HepG2 (cell line): ENCODE data around the gene ATG2A. TPM values are rescaled to one million over a fixed set of nuclear protein-coding genes. Genes with fewer than 3 reads are reported as not detected.
A peak's percentile ranks its signal among the peaks of the same experiment; 100 is the strongest.

Source experiments
- AGO2 ChIP-seq: fragments of 200-400 bp; formaldehyde crosslinking; optimal IDR thresholded peaks from 2 replicates; pipeline ENCODE3; 2017; ENCODE audit warnings: mild to moderate bottlenecking, low read depth, low read length, moderate library complexity
- ASH2L ChIP-seq: fragments of 300-600, 200-600 bp; sonication (generic); IDR thresholded peaks from 2 replicates; pipeline ENCODE4 v1.7.0; 2017; ENCODE audit warnings: low read depth, mild to moderate bottlenecking, moderate library complexity, mixed read lengths, low read length; ENCODE audit not compliant: insufficient read length
- CHD4 ChIP-seq: fragments of 200-600 bp; sonication (generic); IDR thresholded peaks from 2 replicates; pipeline ENCODE4 v1.7.0; 2017; ENCODE audit warnings: mild to moderate bottlenecking, low read length, borderline replicate concordance
- CREBL2 ChIP-seq: sonication (generic); formaldehyde crosslinking; IDR thresholded peaks from 2 replicates; pipeline ENCODE4 v1.8.1; 2023; ENCODE audit warnings: missing genetic modification reagents, mild to moderate bottlenecking, borderline replicate concordance
- E2F5 ChIP-seq: sonication (generic); formaldehyde crosslinking; conservative IDR thresholded peaks from 2 replicates; pipeline ENCODE4 v1.4.0; 2020; ENCODE audit warnings: missing genetic modification reagents
- ELF1 ChIP-seq: sonication (generic); formaldehyde crosslinking; IDR thresholded peaks from 2 replicates; pipeline ENCODE4 v1.4.0; 2020; ENCODE audit warnings: missing genetic modification reagents
- GRHL1 ChIP-seq: sonication (generic); formaldehyde crosslinking; conservative IDR thresholded peaks from 2 replicates; pipeline ENCODE4 v1.8.0; 2022; ENCODE audit warnings: missing genetic modification reagents
- GZF1 ChIP-seq: sonication (generic); formaldehyde crosslinking; IDR thresholded peaks from 2 replicates; pipeline ENCODE4 v1.5.1; 2020; ENCODE audit warnings: mild to moderate bottlenecking, missing genetic modification reagents
- HOXA9 ChIP-seq: sonication (generic); formaldehyde crosslinking; IDR thresholded peaks from 2 replicates; pipeline ENCODE4 v1.8.1; 2022; ENCODE audit warnings: missing genetic modification reagents, mild to moderate bottlenecking, moderate library complexity, borderline replicate concordance
- ISL2 ChIP-seq: sonication (generic); formaldehyde crosslinking; IDR thresholded peaks from 2 replicates; pipeline ENCODE4 v1.5.0; 2020; ENCODE audit warnings: missing genetic modification reagents
- MYNN ChIP-seq: sonication (generic); formaldehyde crosslinking; IDR thresholded peaks from 2 replicates; pipeline ENCODE4 v1.4.0; 2020; ENCODE audit warnings: mild to moderate bottlenecking, low read depth, missing genetic modification reagents
- SCMH1 ChIP-seq: sonication (generic); formaldehyde crosslinking; IDR thresholded peaks from 2 replicates; pipeline ENCODE4 v1.9.0; 2021; ENCODE audit warnings: missing genetic modification reagents, mild to moderate bottlenecking, borderline replicate concordance
- SIN3A ChIP-seq: IDR thresholded peaks from 2 replicates; pipeline ENCODE4 v1.6.1; 2011; ENCODE audit warnings: low read depth, mild to moderate bottlenecking, control low read depth, low read length, borderline replicate concordance
- STAG1 ChIP-seq: sonication (generic); formaldehyde crosslinking; IDR thresholded peaks from 2 replicates; pipeline ENCODE4 v1.4.0; 2020; ENCODE audit warnings: missing genetic modification reagents
- TBX2 ChIP-seq: sonication (generic); formaldehyde crosslinking; IDR thresholded peaks from 2 replicates; pipeline ENCODE4 v1.5.0; 2020; ENCODE audit warnings: missing genetic modification reagents, mild to moderate bottlenecking, borderline replicate concordance
- TMF1 ChIP-seq: sonication (generic); formaldehyde crosslinking; IDR thresholded peaks from 2 replicates; pipeline ENCODE4 v1.8.1; 2022; ENCODE audit warnings: low read depth, missing genetic modification reagents
- ZFY ChIP-seq: sonication (generic); formaldehyde crosslinking; IDR thresholded peaks from 2 replicates; pipeline ENCODE4 v1.4.0; 2020; ENCODE audit warnings: missing genetic modification reagents
- ZNF496 ChIP-seq: sonication (generic); formaldehyde crosslinking; IDR thresholded peaks from 2 replicates; pipeline ENCODE4 v1.8.1; 2023; ENCODE audit warnings: mild to moderate bottlenecking, moderate library complexity, missing genetic modification reagents; ENCODE audit not compliant: insufficient replicate concordance
- ZNF615 ChIP-seq: sonication (generic); formaldehyde crosslinking; IDR thresholded peaks from 2 replicates; pipeline ENCODE4 v1.5.0; 2020; ENCODE audit warnings: mild to moderate bottlenecking, missing genetic modification reagents, borderline replicate concordance
- ZNF629 ChIP-seq: sonication (generic); formaldehyde crosslinking; conservative IDR thresholded peaks from 2 replicates; pipeline ENCODE4 v1.5.0; 2020; ENCODE audit warnings: missing genetic modification reagents
- ZNF776 ChIP-seq: sonication (generic); formaldehyde crosslinking; IDR thresholded peaks from 2 replicates; pipeline ENCODE4 v1.4.0; 2020; ENCODE audit warnings: mild to moderate bottlenecking, missing genetic modification reagents
- polyA plus RNA-seq, 8 experiments: library from polyadenylated mRNA; depleted of rRNA in 3 of 8; stranded (reverse) in 7 of 8; unstranded in 1 of 8; fragments of >200 nt; fragmentation: Illumina TruSeq in 4 of 8; extraction: Trizol in 4 of 8; gene quantifications; 2 replicates each; pipeline versions ENCODE4 v1.2.1 to v1.2.3, GENCODE V29; 2011 to 2016; ENCODE audit warnings: low read depth in 4 of 8, missing spikeins in 1 of 8, mixed read lengths in 1 of 8; ENCODE audit not compliant: insufficient read depth in 1 of 8
- total RNA-seq, 5 experiments: library from RNA; depleted of rRNA; stranded (reverse); fragments of >200 nt; fragmentation: Illumina TruSeq; extraction: Trizol; gene quantifications; 2 replicates each; pipeline ENCODE4 v1.2.3, GENCODE V29; 2016; ENCODE audit warnings: low read depth in 1 of 5
- TF ChIP-seq, protein P1 (sequence below): sonication (generic); formaldehyde crosslinking; IDR thresholded peaks from 2 replicates; pipeline ENCODE4 v1.5.0; 2020; ENCODE audit warnings: mild to moderate bottlenecking, missing genetic modification reagents
- TF ChIP-seq, protein P2 (sequence below): sonication (generic); formaldehyde crosslinking; IDR thresholded peaks from 2 replicates; pipeline ENCODE4 v1.8.1; 2022; ENCODE audit warnings: mild to moderate bottlenecking, missing genetic modification reagents

Gene ATG2A
- total and polyA plus RNA-seq, 2 of the 13 experiments (the other 11 are each of a cell fraction or from before 2014, with no cell fraction given) = 6.7 to 8.0 TPM

DNA sequence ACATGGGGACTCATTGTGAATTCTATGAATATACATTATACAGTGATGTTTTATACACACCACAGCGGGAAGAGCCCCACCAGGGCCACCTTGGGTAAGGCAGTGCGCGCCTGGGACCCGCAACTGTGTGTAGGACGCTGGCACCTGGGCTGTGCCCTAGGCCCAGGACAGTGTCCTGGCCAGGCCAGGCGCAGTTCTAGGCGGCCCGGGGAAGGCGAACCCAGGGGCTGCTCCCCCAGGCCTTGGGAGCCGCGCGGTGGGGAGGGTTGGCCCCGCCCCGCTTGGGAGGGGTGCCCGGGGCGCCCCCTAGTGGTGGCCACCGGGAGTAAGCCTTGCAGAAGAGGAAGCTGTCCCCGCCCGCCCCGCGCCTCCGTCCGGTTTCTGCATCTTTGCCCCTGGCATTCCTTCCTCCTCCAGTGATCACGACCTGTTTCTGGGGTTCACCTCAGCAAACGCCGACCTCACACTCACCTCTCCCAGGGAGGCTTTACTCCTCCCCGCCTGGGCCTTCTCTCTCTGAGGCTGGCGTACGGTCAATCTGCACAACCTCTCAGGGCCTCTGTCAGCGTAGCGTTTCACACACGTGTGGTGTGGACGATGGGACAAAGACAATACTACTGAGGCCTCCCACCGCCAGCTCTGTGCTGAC lies 29.1 kb downstream of the ATG2A start (continued):
- TF ChIP-seq TMF1 (no peak), ZNF629 (CRISPR knock-in tag) (peak; percentile 55), CHD4 (no peak), ZFY (CRISPR knock-in tag) (peak; percentile 64), ASH2L (no peak), ZNF496 (CRISPR knock-in tag) (no peak), ISL2 (CRISPR knock-in tag) (peak; percentile 83), STAG1 (peak; percentile 41), SCMH1 (no peak), GZF1 (CRISPR knock-in tag) (no peak), ZNF776 (peak; percentile 84; the same call in 1 of the 2 replicates), ZNF615 (CRISPR knock-in tag) (0 out of 2 replicates have a peak, but pooled peaks have one; percentile 15), MYNN (CRISPR knock-in tag) (no peak), CREBL2 (CRISPR knock-in tag) (no peak), HOXA9 (CRISPR knock-in tag) (no peak), SIN3A (0 out of 2 replicates have a peak, but pooled peaks have one; percentile 36), ELF1 (CRISPR knock-in tag) (peak; percentile 50), AGO2 (peak; percentile 99), E2F5 (CRISPR knock-in tag) (no peak), GRHL1 (CRISPR knock-in tag) (no peak), TBX2 (CRISPR knock-in tag) (peak; percentile 44; the same call in 1 of the 2 replicates)
- TF ChIP-seq, protein P1, sequence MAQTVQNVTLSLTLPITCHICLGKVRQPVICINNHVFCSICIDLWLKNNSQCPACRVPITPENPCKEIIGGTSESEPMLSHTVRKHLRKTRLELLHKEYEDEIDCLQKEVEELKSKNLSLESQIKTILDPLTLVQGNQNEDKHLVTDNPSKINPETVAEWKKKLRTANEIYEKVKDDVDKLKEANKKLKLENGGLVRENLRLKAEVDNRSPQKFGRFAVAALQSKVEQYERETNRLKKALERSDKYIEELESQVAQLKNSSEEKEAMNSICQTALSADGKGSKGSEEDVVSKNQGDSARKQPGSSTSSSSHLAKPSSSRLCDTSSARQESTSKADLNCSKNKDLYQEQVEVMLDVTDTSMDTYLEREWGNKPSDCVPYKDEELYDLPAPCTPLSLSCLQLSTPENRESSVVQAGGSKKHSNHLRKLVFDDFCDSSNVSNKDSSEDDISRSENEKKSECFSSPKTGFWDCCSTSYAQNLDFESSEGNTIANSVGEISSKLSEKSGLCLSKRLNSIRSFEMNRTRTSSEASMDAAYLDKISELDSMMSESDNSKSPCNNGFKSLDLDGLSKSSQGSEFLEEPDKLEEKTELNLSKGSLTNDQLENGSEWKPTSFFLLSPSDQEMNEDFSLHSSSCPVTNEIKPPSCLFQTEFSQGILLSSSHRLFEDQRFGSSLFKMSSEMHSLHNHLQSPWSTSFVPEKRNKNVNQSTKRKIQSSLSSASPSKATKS (CRISPR knock-in tag) = no peak
- TF ChIP-seq, protein P2, sequence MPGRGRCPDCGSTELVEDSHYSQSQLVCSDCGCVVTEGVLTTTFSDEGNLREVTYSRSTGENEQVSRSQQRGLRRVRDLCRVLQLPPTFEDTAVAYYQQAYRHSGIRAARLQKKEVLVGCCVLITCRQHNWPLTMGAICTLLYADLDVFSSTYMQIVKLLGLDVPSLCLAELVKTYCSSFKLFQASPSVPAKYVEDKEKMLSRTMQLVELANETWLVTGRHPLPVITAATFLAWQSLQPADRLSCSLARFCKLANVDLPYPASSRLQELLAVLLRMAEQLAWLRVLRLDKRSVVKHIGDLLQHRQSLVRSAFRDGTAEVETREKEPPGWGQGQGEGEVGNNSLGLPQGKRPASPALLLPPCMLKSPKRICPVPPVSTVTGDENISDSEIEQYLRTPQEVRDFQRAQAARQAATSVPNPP (CRISPR knock-in tag) = no peak
